ENCODE data around the gene CENPM. TPM values are rescaled to one million over a fixed set of nuclear protein-coding genes. Genes with fewer than 3 reads are reported as not detected.
A peak's percentile ranks its signal among the peaks of the same experiment; 100 is the strongest.

Gene CENPM
- total RNA-seq, 1 donor from 2014 or later: 3.3 TPM

- Mint-ChIP-seq H3K27me3 (ENCODE audit: low read depth) (peaks cover 22% of the 10 kb centered on the region), H3K27ac (ENCODE audit: unreplicated experiment) (no peak overlapping the region), H3K4me1 (ENCODE audit: low read depth) (peaks cover 2% of the 10 kb centered on the region), H3K9me3 (ENCODE audit: low read depth) (no peaks in the 10 kb centered on the region), H3K36me3 (ENCODE audit: low read depth) (peaks cover 4% of the 10 kb centered on the region), H3K4me3 (ENCODE audit: unreplicated experiment) (peak overlapping the region; percentile 65)
- DNase-seq (ENCODE audit: low spot score): no peak
- no peak for TF ChIP-seq CTCF (IDR thresholded peaks at IDR 0.05)
Observed at GRCh38 chr22:41910050-41911000, 36.6 kb downstream of the CENPM start.

GRCh38 chr22:41909310-41910049, 37.5 kb downstream of the CENPM start:
- TF ChIP-seq CTCF (IDR thresholded peaks at IDR 0.05): no peak

GRCh38 chr22:41908411-41909309, 38.3 kb downstream of the CENPM start:
- TF ChIP-seq CTCF (IDR thresholded peaks at IDR 0.05): no peak
- Mint-ChIP-seq H3K27ac (ENCODE audit: unreplicated experiment) (no peak overlapping the region), H3K4me3 (ENCODE audit: unreplicated experiment) (no peak overlapping the region), H3K9me3 (ENCODE audit: low read depth) (no peaks in the 10 kb centered on the region), H3K4me1 (ENCODE audit: low read depth) (peaks cover 2% of the 10 kb centered on the region), H3K27me3 (ENCODE audit: low read depth) (peaks cover 22% of the 10 kb centered on the region), H3K36me3 (ENCODE audit: low read depth) (peaks cover 8% of the 10 kb centered on the region)
- DNase-seq (ENCODE audit: low spot score): no peak

More at GRCh38 chr22:41909310-41910049, 37.5 kb downstream of the CENPM start:
- Mint-ChIP-seq H3K4me3 (ENCODE audit: unreplicated experiment) (no peak overlapping the region), H3K36me3 (ENCODE audit: low read depth) (peaks cover 4% of the 10 kb centered on the region), H3K27ac (ENCODE audit: unreplicated experiment) (no peak overlapping the region), H3K4me1 (ENCODE audit: low read depth) (peaks cover 2% of the 10 kb centered on the region), H3K27me3 (ENCODE audit: low read depth) (peaks cover 22% of the 10 kb centered on the region), H3K9me3 (ENCODE audit: low read depth) (no peaks in the 10 kb centered on the region)
- DNase-seq (ENCODE audit: low spot score): no peak

- H3K36me3 Mint-ChIP-seq (ENCODE audit: low read depth): peaks cover 9% of the 10 kb centered on the region
- no peak overlapping the region for H3K27ac Mint-ChIP-seq (ENCODE audit: unreplicated experiment)
- H3K27me3 Mint-ChIP-seq (ENCODE audit: low read depth): peaks cover 15% of the 10 kb centered on the region
- no peaks in the 10 kb centered on the region for H3K9me3 Mint-ChIP-seq (ENCODE audit: low read depth)
- DNase-seq (ENCODE audit: low spot score): no peak
- TF ChIP-seq CTCF (IDR thresholded peaks at IDR 0.05): no peak
- H3K4me3 Mint-ChIP-seq (ENCODE audit: unreplicated experiment): no peak overlapping the region
- peaks cover 2% of the 10 kb centered on the region for H3K4me1 Mint-ChIP-seq (ENCODE audit: low read depth)
Observed at GRCh38 chr22:41907436-41908401, 39.2 kb downstream of the CENPM start.
